SHP77 treated with DMSO at 0.1 percent for 48 hours (cell line): ENCODE measurements around the gene ARSD.
"Not testable (repeated sequence)": the region's sequence is repeated elsewhere in the genome, so short reads cannot be mapped to it uniquely, and the experiment has no call there.

ENCODE experiments used
- DNase-seq: peaks from one replicate; lab custom pipeline; 2025; lab: John Stamatoyannopoulos, UW

ARSD gene

DNA sequence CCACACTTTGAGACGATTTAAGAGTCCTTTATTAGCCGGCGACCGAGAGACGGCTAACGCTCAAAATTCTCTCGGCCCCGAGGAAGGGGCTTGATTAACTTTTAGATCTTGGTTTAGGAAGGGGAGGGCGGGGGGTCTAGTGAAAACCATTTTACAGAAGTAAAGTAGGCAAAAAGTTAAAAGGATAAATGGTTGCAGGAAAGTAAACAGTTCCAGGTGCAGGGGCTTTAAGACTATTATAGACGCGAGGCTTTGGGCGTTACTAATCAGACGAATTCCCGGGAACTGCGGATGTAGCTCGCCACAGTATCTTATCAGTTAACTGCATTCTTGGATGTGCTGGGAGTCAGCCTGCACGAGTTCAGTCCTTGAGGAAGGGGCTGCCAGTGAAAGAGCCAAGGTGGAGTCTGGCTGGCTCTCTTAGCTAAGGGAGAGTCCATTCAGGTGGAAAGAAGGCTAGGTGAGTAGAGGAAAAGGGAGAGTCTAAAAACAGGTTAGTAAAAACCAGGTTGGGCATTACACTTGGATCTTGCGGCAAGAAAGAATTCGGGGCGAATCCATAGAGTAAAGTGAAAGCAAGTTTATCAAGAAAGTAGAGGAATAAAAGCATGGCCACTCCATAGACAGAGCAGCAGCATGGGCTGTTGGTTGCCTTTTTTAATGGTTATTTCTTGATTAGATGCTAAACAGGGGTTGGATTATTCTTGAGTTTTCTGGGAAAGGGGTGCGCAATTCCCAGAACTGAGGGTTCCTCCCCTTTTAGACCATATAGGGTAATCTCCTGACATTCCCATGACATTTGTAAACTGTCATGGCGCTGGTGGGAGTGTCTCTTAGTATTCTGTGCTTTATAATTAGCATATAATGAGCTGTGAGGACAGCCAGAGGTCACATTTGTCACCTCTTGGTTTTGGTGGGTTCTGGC, 38.3 kb downstream of the ARSD start:
- not testable (repeated sequence) for DNase-seq

- not testable (repeated sequence) for DNase-seq
These were observed 39.2 kb downstream of the ARSD start for GRCh38 chrX:2889706-2890490.

GRCh38 chrX:2889045-2889605, 40.0 kb downstream of the ARSD start:
- no peak for DNase-seq

DNA sequence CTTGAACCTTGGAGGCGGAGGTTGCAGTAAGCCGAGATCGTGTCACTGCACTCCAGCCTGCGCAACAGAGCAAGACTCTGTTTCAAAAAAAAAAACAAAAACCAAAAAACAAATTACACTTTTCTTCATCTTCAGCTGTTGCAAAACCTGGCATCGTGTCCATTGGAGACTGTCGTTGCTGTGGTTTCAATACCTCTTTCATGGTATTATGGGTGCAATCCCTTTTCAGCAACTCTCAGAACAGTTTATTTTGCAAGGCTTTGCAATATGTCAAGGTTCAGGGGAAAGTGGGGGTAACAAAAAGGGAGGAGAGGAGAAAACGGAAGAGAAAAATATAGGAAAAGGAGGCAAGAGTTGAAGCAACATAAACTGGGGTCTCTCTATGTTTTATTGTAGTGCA, 40.8 kb downstream of the ARSD start:
- DNase-seq: no peak

DNA sequence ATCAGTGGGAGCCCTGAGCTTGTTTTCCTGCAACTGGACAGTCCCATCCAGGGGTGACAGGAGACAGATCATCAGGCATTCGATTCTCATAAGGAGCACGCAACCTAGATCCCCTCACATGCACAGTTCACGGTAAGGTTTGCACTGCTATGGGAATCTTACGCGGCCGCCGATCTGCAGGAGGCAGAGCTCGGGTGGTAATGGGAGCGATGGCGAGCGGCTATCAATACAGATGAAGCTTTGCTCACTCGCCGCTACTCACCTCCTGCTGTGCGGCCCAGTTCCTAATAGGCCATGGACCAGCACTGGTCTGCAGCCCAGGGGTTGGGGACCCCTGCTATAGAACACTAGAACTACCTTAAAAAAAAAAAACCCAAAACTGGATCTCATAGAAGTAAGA, 45.4 kb downstream of the ARSD start:
- DNase-seq: no peak

DNA sequence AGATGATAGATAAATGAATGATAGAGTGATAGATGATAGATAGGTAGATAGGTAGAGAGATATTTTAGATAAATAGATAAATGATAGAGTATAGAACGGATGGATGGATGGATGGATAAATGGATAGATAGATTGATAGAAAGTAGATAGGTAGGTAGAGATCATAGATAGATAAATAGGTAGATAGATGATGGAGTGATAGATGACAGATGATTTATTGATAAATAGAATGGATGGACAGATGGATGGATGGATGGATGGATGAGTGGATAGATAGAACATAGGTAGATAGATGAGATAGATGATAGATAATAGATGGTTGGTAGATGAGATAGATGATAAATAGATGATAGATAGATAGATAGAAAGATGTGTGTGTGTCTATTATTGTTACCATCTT, 49.5 kb downstream of the ARSD start:
- DNase-seq: no peak

- DNase-seq: no peak
These were observed 50.6 kb downstream of the ARSD start for GRCh38 chrX:2878563-2878962.

GRCh38 chrX:2875798-2876399, 53.2 kb downstream of the ARSD start:
- DNase-seq: no peak

DNA sequence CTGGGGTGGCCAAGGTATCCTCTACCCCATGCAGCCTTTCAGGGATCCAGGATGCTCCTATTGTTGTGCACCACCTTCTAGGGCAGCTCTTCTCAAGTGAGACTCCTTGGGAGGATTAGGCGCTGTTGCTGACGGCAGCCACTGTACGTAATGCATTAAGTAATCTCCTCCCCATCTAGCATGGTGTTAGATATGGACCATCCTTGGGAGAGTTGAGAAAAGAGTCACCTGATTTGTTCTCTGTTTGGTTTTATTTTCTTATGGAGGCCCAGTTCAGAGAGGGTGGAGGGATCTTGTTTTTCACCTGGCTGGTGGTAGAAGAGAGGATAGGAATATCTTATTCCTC, 54.0 kb downstream of the ARSD start:
- no peak for DNase-seq

- no peak for DNase-seq
These were observed 54.7 kb downstream of the ARSD start for GRCh38 chrX:2874222-2875135.

- DNase-seq: no peak
These were observed 56.4 kb downstream of the ARSD start for GRCh38 chrX:2872671-2873277.

- no peak for DNase-seq
These were observed 57.3 kb downstream of the ARSD start for GRCh38 chrX:2871831-2872230.

GRCh38 chrX:2870650-2871049, 58.5 kb downstream of the ARSD start:
- no peak for DNase-seq

DNA sequence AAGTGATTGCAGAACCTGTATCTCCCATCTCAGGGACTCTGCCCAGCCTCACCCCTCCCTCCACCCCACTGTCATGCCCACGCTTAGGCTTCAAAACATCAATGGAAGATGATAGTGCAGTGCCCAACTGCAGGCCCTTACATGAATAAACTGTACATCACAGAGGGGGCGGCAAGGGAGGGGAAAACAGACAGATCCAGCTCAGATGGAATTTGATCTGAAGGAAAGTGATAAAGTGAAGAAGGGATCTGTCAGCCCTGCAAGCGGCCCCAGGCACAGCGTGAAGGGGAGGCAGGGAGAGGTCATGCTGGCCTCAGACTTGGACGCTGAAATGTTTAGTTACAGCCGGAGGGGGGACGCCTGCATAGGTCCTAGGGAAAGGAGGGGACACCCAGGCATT, 61.9 kb downstream of the ARSD start:
- no peak for DNase-seq

GRCh38 chrX:2863646-2864045, 65.5 kb downstream of the ARSD start:
- DNase-seq: no peak

DNA sequence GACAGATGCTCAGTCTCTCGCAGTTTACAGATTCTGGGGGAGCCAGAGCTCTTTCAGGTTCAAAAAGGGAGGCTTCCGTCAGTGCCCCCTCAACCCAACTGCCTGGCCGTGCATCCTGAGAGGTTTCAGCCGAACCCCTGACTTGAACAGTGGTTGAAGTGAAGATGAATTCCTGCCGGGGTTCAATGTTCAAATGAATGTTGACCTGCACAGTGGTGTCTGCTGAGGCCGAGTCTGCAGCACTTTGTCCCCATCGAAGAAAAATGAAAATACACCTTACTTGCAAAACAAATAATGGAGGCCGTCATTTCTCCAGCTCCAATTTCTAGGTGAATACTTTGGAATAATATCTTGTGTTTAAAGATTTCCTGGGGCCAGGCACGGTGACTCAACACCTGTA, 66.7 kb downstream of the ARSD start:
- no peak for DNase-seq

DNA sequence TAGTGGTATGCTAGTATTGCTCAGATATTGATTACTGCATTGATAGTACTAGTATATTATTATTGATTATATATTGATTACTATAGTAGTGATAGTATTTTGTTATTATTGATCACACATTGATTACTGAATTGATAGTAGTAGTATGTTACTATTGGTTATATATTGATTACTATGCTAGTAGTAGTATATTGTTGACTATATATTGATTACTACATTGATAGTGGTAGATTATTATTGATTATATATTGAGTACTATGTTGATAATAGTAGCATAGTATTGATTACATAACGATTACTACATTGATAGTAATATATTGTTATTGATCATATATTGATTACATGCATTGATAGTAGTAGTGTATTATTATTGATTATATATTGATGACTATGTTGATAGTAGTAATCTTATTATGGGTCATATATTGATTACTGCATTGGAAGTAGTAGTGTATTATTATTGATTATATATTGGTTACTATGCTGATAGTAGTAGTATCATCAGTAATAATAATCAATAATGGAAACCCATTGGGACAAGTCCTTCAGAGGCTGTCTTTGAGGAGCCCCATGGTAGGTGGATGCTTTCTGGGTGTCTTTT, 69.8 kb downstream of the ARSD start:
- no peak for DNase-seq

DNA sequence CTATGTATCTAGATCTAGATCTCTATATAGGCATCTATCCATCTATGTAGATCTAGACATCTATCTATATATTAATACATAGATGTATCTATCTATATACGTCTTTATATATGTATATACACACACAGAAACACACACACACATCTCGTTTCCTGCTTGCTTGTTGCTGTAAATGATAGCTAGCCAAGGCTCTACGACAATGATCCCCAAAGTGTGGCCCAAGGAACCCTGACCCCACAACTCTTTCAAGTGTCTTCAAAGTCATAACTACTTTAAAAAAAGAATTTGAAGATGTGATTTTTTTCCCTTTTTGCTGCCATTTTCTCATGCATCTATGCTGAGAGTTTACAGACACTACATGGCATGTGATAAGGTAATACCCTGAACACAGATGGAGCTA, 71.6 kb downstream of the ARSD start:
- DNase-seq: no peak

GRCh38 chrX:2855761-2856160, 73.4 kb downstream of the ARSD start:
- DNase-seq: no peak

DNA sequence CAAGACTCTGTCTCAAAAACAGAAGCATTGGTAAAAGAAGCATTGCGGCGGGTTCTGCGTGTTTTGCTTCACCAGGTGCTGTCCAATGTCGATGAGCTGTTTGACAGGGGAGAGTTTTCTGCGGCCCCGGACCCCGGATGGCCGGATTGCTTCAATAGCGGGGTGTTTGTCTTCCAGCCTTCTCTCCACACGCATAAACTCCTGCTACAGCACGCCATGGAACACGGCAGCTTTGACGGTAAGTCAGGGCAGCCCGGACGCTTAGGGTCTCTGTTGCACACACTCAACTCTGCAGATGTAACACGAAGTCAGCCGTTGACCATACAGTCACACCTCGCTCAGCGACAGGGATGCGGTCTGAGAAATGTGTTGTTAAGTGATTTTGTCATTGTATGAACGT, 74.2 kb downstream of the ARSD start:
- no peak for DNase-seq
